BJ (cell line): ENCODE results near the gene MYH11. TPM values are rescaled to one million over a fixed set of nuclear protein-coding genes. Genes with fewer than 3 reads are reported as not detected.

Experiments used
- CTCF ChIA-PET: fragments of 350-600 bp; formaldehyde crosslinking; extraction: SDS; loops from one replicate; lab custom pipeline; 2021; ENCODE audit warnings: antibody characterized with exemption, inconsistent platforms; lab: Yijun Ruan, JAX
- POLR2A ChIA-PET: fragments of 300-600 bp; sonication (Branson Sonifier 250); formaldehyde crosslinking; extraction: SDS; loops from one replicate; lab custom pipeline; 2021; ENCODE audit warnings: antibody characterized with exemption; lab: Charles Lee
- DNase-seq: peaks from one replicate; pipeline ENCODE4 v3.0.0-alpha.2; 2011; ENCODE audit warnings: low read depth
- H3K27me3 ChIP-seq: 2 replicates; pipeline ENCODE4 v1.6.0; 2011; ENCODE audit warnings: low read length; ENCODE audit not compliant: control insufficient read depth, insufficient read depth
- H3K36me3 ChIP-seq: 2 replicates; pipeline ENCODE4 v1.5.1; 2011; ENCODE audit warnings: low read length; ENCODE audit not compliant: control insufficient read depth, insufficient read depth
- H3K4me3 ChIP-seq: 2 replicates; pipeline ENCODE4 v1.5.1; 2011; ENCODE audit warnings: low read depth, mild to moderate bottlenecking, control low read depth, low read length
- CTCF ChIP-seq: IDR thresholded peaks from 2 replicates; pipeline ENCODE4 v1.5.1; 2011; ENCODE audit warnings: low read depth, mild to moderate bottlenecking, control low read depth, inconsistent platforms, low read length, moderate library complexity; ENCODE audit not compliant: insufficient read depth
- polyA plus RNA-seq: library from polyadenylated mRNA; depleted of rRNA; stranded (reverse); fragments of >200 nt; gene quantifications from 2 replicates; pipeline ENCODE4 v1.2.3, GENCODE V29; 2011

The MYH11 gene
- polyA plus RNA-seq, 1 experiment = 0.27 TPM

- H3K4me3 ChIP-seq = no peak overlapping the region
- H3K36me3 ChIP-seq = no peaks in the 10 kb centered on the region
- TF ChIP-seq CTCF = no peak
- DNase-seq = no peak
- POLR2A ChIA-PET = no interaction called here
- no peaks in the 10 kb centered on the region for H3K27me3 ChIP-seq
- CTCF ChIA-PET = no interaction called here
Measured at GRCh38 chr16:15865742-15866141, 8.9 kb upstream of the MYH11 start.

- TF ChIP-seq CTCF = no peak
- DNase-seq = no peak
- no peak overlapping the region for H3K4me3 ChIP-seq
- H3K36me3 ChIP-seq = no peaks in the 10 kb centered on the region
- POLR2A ChIA-PET = no interaction called here
- no peaks in the 10 kb centered on the region for H3K27me3 ChIP-seq
- CTCF ChIA-PET = interaction anchor here (1.2 kb wide), 1 partner anchor 10 kb away, joined by 5 read pairs; no protein-coding TSS in a partner anchor
Measured at GRCh38 chr16:15864939-15865338, 8.1 kb upstream of the MYH11 start.

GRCh38 chr16:15861996-15862395, 5.2 kb upstream of the MYH11 start:
- TF ChIP-seq CTCF = no peak
- no peak for DNase-seq
- POLR2A ChIA-PET = no interaction called here
- CTCF ChIA-PET = interaction anchor here (1.3 kb wide), 1 partner anchor 13 kb away, joined by 3 read pairs; no protein-coding TSS in a partner anchor
- H3K27me3 ChIP-seq = peaks cover 7% of the 10 kb centered on the region
- no peaks in the 10 kb centered on the region for H3K36me3 ChIP-seq
- H3K4me3 ChIP-seq = no peak overlapping the region

- H3K36me3 ChIP-seq = no peaks in the 10 kb centered on the region
- H3K27me3 ChIP-seq = peaks cover 21% of the 10 kb centered on the region
- no peak for TF ChIP-seq CTCF
- no peak overlapping the region for H3K4me3 ChIP-seq
- POLR2A ChIA-PET = no interaction called here
- no peak for DNase-seq
- CTCF ChIA-PET = interaction anchor here (0.9 to 2.0 kb wide), 4 partner anchors 14 to 218 kb away, joined by 3 to 6 read pairs (median 3); no protein-coding TSS in a partner anchor
Measured at GRCh38 chr16:15858921-15859668, 2.3 kb upstream of the MYH11 start.

- TF ChIP-seq CTCF = no peak
- DNase-seq = no peak
- Histone ChIP-seq H3K4me3 (peak overlapping the region; percentile 47), H3K27me3 (peaks cover 26% of the 10 kb centered on the region), H3K36me3 (no peaks in the 10 kb centered on the region)
- ChIA-PET CTCF (interaction anchor here (1.0 to 2.0 kb wide), 2 partner anchors 17 to 102 kb away, joined by 3 to 6 read pairs; no protein-coding TSS in a partner anchor), POLR2A (interaction anchor here (0.6 kb wide), 1 partner anchor 31 kb away, joined by 8 read pairs; the partner anchor contains the start of gene CEP20)
Measured at GRCh38 chr16:15857724-15858560, 1.1 kb upstream of the MYH11 start.
